Peyer's patch (tissue), 4 donors: Measurements from ENCODE around the gene PMM2. TPM values are rescaled to one million over a fixed set of nuclear protein-coding genes. Genes with fewer than 3 reads are reported as not detected.
A peak's percentile ranks its signal among the peaks of the same experiment; 100 is the strongest.
"Not testable (repeated sequence)": the region's sequence is repeated elsewhere in the genome, so short reads cannot be mapped to it uniquely, and the experiment has no call there.

Source experiments
- DNase-seq, 3 donors: peaks; one replicate each; pipeline ENCODE4 v3.0.0-alpha.2; 2017 to 2019
- H3K27ac ChIP-seq, 4 donors: fragments of 200-600 bp; sonication (generic); one replicate each; pipeline ENCODE4 v1.5.1; 2016 to 2019
- H3K27me3 ChIP-seq, 2 donors: fragments of 200-600 bp; sonication (generic); one replicate each; pipeline ENCODE4 v1.5.1; 2019
- H3K36me3 ChIP-seq, 3 donors: fragments of 200-600 bp; sonication (generic); one replicate each; pipeline ENCODE4 v1.5.1; 2016 to 2019
- H3K4me1 ChIP-seq, 4 donors: fragments of 200-600 bp; sonication (generic); one replicate each; pipeline ENCODE4 v1.5.1; 2016 to 2019
- H3K4me3 ChIP-seq, 4 donors: fragments of 200-600 bp; sonication (generic); 1 replicate in 3 of 4; 2 replicates in 1 of 4; pipeline ENCODE4 v1.5.1; 2016 to 2019; ENCODE audit warnings: mild to moderate bottlenecking in 1 of 4
- H3K9me3 ChIP-seq, 4 donors: fragments of 200-600 bp; sonication (generic); one replicate each; pipeline ENCODE4 v1.5.1; 2016 to 2019; ENCODE audit warnings: mild to moderate bottlenecking in 1 of 4
- POLR2A ChIP-seq, 2 donors: fragments of 450-650 bp; IDR thresholded peaks; one replicate each; pipeline ENCODE4 v1.5.1; 2017; ENCODE audit warnings: antibody characterized with exemption in 2 of 2, mild to moderate bottlenecking in 2 of 2, moderate library complexity in 2 of 2
- total RNA-seq, 4 donors: library from RNA; depleted of rRNA; stranded (reverse); fragments of >200 nt; gene quantifications; one replicate each; pipeline ENCODE4 v1.1.0, GENCODE V29; 2016
- TF ChIP-seq, protein P1 (sequence below), 6 experiments: fragments of 450-650 bp in 4 of 6; fragments of 200-600 bp in 2 of 6; sonication (generic) in 1 of 6; IDR thresholded peaks; one replicate each; pipeline ENCODE4 v1.5.1; 2017 to 2019; ENCODE audit warnings: antibody characterized with exemption in 6 of 6, mild to moderate bottlenecking in 3 of 6, moderate library complexity in 1 of 6

Gene PMM2
- total RNA-seq, 4 donors from 2014 or later: 49.5 to 84.2 (median 82.3) TPM

DNA sequence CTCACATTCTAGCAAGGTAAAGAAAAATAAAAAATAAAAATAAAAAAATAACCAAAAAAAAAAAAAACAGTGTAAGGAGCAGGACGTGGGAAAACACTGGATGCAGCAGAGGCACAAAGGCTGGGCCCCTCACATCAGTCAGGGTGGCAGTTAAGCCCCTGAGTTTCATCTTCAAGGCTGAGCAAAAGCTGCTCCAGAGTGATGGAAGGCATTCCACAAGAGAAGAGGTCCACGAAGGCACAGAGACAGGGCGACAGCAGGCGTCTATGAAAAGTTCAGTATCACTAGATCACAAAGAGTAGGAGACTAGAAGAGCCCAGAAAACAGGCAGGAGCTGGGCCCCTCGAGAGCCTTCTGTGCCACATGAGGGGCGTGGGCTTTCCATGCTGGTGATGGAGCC, 12.2 kb upstream of the PMM2 start:
- H3K9me3 ChIP-seq: no peaks in the 10 kb centered on the region
- DNase-seq: no peak
- no peak overlapping the region for H3K4me3 ChIP-seq

DNA sequence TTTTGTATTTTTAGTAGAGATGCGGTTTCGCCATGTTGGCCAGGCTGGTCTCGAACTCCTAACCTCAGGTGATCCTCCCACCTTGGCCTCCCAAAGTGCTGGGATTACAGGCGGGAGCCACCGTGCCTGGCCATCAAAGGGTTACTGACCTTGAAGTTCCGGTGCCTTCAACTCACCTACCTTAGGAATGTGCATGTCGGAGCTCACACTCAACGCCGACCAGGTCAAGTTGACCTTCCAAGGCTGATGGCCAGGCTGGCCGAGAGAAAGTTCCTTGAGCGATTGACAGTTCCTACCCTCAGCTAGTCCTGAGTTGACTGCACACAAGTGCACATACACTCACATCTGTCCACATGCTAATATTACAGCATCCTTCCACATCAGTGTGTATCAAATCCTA, 11.3 kb upstream of the PMM2 start:
- H3K4me1 ChIP-seq, H3K27ac ChIP-seq, H3K36me3 ChIP-seq, H3K27me3 ChIP-seq, DNase-seq, H3K9me3 ChIP-seq, H3K4me3 ChIP-seq: not testable (repeated sequence)

More for the DNA sequence above, 12.2 kb upstream of the PMM2 start:
- H3K27ac ChIP-seq: no peak overlapping the region
- H3K27me3 ChIP-seq: no peaks in the 10 kb centered on the region
- peaks cover 0 to 10% (median 0%) of the 10 kb centered on the region in 3 donors for H3K36me3 ChIP-seq
- H3K4me1 ChIP-seq: peaks cover 0 to 5% (median 2%) of the 10 kb centered on the region in 4 donors
- TF ChIP-seq, protein P1, sequence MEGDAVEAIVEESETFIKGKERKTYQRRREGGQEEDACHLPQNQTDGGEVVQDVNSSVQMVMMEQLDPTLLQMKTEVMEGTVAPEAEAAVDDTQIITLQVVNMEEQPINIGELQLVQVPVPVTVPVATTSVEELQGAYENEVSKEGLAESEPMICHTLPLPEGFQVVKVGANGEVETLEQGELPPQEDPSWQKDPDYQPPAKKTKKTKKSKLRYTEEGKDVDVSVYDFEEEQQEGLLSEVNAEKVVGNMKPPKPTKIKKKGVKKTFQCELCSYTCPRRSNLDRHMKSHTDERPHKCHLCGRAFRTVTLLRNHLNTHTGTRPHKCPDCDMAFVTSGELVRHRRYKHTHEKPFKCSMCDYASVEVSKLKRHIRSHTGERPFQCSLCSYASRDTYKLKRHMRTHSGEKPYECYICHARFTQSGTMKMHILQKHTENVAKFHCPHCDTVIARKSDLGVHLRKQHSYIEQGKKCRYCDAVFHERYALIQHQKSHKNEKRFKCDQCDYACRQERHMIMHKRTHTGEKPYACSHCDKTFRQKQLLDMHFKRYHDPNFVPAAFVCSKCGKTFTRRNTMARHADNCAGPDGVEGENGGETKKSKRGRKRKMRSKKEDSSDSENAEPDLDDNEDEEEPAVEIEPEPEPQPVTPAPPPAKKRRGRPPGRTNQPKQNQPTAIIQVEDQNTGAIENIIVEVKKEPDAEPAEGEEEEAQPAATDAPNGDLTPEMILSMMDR (IDR thresholded peaks at IDR 0.05): no peak
- TF ChIP-seq POLR2A (IDR thresholded peaks at IDR 0.05): no peak

DNA sequence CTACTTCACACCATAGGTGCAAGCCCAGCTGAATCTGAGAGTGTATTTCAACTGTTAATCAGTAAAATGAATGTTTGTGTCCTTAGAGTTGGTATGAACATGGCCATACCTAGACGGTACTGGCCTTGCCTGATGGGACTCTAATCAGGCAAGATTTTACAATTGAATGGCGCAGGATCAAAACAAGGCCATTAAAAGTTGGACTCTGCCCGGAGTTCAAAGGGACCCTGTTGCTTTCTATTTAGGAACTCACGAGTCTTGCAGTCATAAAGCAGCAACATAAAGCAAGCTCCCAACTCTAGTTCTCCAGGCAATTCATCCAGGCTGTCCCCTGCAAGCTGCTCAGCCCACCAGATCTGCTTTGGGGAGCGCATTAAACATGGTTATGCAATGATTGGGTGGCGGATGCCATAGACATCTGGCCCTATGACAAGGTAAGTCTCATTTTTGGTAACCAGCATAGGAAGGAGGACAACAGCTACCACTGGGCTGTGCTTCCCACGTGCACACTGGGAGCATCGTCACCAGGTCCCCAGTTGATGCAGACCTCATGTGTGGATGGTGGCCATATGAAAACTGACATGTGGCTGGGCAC, 9.0 kb upstream of the PMM2 start:
- Histone ChIP-seq H3K9me3 (no peaks in the 10 kb centered on the region), H3K4me3 (no peak overlapping the region), H3K27me3 (no peaks in the 10 kb centered on the region), H3K27ac (peak overlapping the region in 1 of 4 donors; percentile 64), H3K36me3 (no peaks in the 10 kb centered on the region), H3K4me1 (peaks cover 0 to 5% (median 2%) of the 10 kb centered on the region in 4 donors)
- no peak for TF ChIP-seq POLR2A (IDR thresholded peaks at IDR 0.05)
- TF ChIP-seq, protein P1 (IDR thresholded peaks at IDR 0.05): no peak
- DNase-seq: peak in 1 of 3 donors; percentile 76

GRCh38 chr16:8795091-8795490, 2.5 kb upstream of the PMM2 start:
- Histone ChIP-seq H3K27me3 (no peaks in the 10 kb centered on the region), H3K36me3 (no peaks in the 10 kb centered on the region), H3K9me3 (no peaks in the 10 kb centered on the region), H3K4me1 (peaks cover 0 to 31% (median 10%) of the 10 kb centered on the region in 4 donors), H3K27ac (no peak overlapping the region), H3K4me3 (no peak overlapping the region)
- TF ChIP-seq POLR2A (IDR thresholded peaks at IDR 0.05): no peak
- TF ChIP-seq, protein P1 (IDR thresholded peaks at IDR 0.05): no peak
- no peak for DNase-seq

DNA sequence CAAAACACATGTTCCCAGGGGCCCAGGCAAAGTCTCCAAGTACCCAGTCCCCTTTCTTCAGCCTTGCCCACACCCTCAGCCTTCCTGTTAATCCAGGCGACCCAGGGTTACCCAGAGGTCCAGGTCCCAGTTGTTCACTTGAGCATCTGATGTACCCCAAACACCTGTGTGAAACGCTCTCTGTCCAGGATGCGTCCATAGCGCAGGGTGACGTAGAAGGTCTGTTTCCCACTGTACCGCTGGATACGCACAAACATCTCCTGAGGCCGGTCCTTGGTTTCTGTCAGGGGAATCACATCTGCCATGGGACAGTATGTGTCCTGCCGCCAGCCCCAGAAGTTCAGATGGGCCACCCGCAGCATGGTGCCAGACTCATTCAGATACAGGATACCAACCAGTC, 1.8 kb upstream of the PMM2 start:
- TF ChIP-seq, protein P1 (IDR thresholded peaks at IDR 0.05): no peak
- no peak for TF ChIP-seq POLR2A (IDR thresholded peaks at IDR 0.05)
- no peaks in the 10 kb centered on the region for H3K9me3 ChIP-seq
- no peaks in the 10 kb centered on the region for H3K36me3 ChIP-seq
- H3K4me1 ChIP-seq: peaks cover 0 to 35% (median 10%) of the 10 kb centered on the region in 4 donors
- no peak for DNase-seq
- no peak overlapping the region for H3K27ac ChIP-seq
- no peak overlapping the region for H3K4me3 ChIP-seq
- no peaks in the 10 kb centered on the region for H3K27me3 ChIP-seq

DNA sequence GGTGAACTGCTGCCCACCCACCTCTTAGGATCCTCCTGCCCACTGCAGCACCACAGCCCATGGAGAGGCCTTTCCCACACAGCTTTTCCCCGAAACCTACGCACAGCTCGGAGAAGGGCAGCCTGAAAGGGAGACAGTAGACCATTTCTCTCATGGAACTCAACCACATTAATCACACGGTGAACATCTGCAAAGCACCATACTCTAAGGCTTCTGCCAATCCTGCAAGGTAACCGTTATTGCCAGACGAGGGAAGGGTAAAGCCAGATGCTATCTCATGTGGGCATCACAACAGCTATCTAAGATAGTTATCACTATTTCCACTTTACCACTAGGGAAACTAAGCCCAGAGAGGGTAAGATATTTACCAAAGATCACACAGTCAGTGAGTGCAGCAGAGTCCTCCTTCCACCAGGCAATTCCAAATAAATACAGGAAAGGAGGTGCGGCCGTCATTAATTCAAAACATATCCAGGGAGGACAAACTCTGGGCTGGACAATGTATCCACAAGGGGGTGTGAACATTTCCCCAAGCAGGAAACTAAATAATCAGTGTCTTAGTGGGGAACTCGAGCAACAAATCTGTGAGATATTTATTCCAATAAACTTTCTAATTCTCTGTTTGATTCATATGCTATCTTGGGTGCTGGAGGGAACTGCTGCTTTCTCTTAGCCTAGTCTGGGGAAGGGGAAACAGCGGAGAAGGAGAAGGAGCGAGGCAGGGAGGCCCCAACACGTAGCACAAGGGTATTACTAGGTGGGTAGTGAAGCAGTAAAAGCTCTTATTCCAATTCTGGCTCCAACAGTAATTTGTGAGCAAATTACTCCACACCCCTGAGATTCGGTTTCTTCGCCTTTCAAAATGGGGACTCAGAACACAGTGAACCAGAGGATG, 923 bp upstream of the PMM2 start:
- no peaks in the 10 kb centered on the region for H3K9me3 ChIP-seq
- peaks cover 0 to 37% (median 12%) of the 10 kb centered on the region in 4 donors for H3K4me1 ChIP-seq
- H3K36me3 ChIP-seq: no peaks in the 10 kb centered on the region
- peak overlapping the region; percentile 78 to 87 (median 82) for H3K27ac ChIP-seq
- H3K4me3 ChIP-seq: peak overlapping the region; percentile 68 to 94 (median 87)
- H3K27me3 ChIP-seq: no peaks in the 10 kb centered on the region
- TF ChIP-seq, protein P1 (IDR thresholded peaks at IDR 0.05): no peak
- TF ChIP-seq POLR2A (IDR thresholded peaks at IDR 0.05): no peak
- DNase-seq: no peak
